ENCODE data around the gene PSD4.

The PSD4 gene

GRCh38 chr2:113257516-113258264 is 83.9 kb downstream of the PSD4 start:
- Histone ChIP-seq H3K4me3 (ENCODE audit: low read length) (no peak overlapping the region), H3K4me2 (ENCODE audit: low read length) (no peak overlapping the region), H4K20me1 (ENCODE audit: insufficient read depth, low read length) (no peaks in the 10 kb centered on the region), H3K79me2 (ENCODE audit: low read length) (no peaks in the 10 kb centered on the region), H2AFZ (ENCODE audit: low read depth, low read length) (no peak overlapping the region), H3K9me3 (ENCODE audit: insufficient read depth, low read length) (no peaks in the 10 kb centered on the region), H3K9ac (ENCODE audit: low read length) (no peak overlapping the region), H3K27ac (ENCODE audit: low read length) (no peak overlapping the region), H3K27me3 (ENCODE audit: low read depth, low read length) (no peaks in the 10 kb centered on the region), H3K4me1 (ENCODE audit: low read length) (peaks cover 4% of the 10 kb centered on the region; the same call in 1 of the 2 replicates), H3K36me3 (replicated peaks; ENCODE audit: low read depth, low read length) (no peaks in the 10 kb centered on the region)
- TF ChIP-seq EZH2phosphoT487 (IDR thresholded peaks at IDR 0.05; ENCODE audit: low read depth) (no peak), CTCF (IDR thresholded peaks at IDR 0.05; ENCODE audit: low read depth, low read length) (no peak)

GRCh38 chr2:113258471-113259147 is 84.8 kb downstream of the PSD4 start:
- Histone ChIP-seq H3K4me2 (ENCODE audit: low read length) (no peak overlapping the region), H2AFZ (ENCODE audit: low read depth, low read length) (no peak overlapping the region), H3K79me2 (ENCODE audit: low read length) (no peaks in the 10 kb centered on the region), H3K27ac (ENCODE audit: low read length) (no peak overlapping the region), H3K36me3 (replicated peaks; ENCODE audit: low read depth, low read length) (no peaks in the 10 kb centered on the region), H3K4me3 (ENCODE audit: low read length) (no peak overlapping the region), H3K4me1 (ENCODE audit: low read length) (peaks cover 4% of the 10 kb centered on the region; the same call in 1 of the 2 replicates), H3K9me3 (ENCODE audit: insufficient read depth, low read length) (no peaks in the 10 kb centered on the region), H3K27me3 (ENCODE audit: low read depth, low read length) (no peaks in the 10 kb centered on the region), H4K20me1 (ENCODE audit: insufficient read depth, low read length) (no peaks in the 10 kb centered on the region), H3K9ac (ENCODE audit: low read length) (no peak overlapping the region)
- TF ChIP-seq EZH2phosphoT487 (IDR thresholded peaks at IDR 0.05; ENCODE audit: low read depth) (no peak), CTCF (IDR thresholded peaks at IDR 0.05; ENCODE audit: low read depth, low read length) (no peak)
